Ascending aorta (tissue), 2 donors: ENCODE data around the gene F2RL2. TPM values are rescaled to one million over a fixed set of nuclear protein-coding genes. Genes with fewer than 3 reads are reported as not detected.

Experiments
- DNase-seq, 2 donors: peaks; one replicate each; pipeline ENCODE4 v3.0.0-alpha.2; 2019; ENCODE audit warnings: low spot score in 2 of 2
- H3K27ac ChIP-seq, 2 donors: fragments of 200-600 bp; sonication (generic); one replicate each; pipeline ENCODE4 v1.5.1; 2016 to 2017; ENCODE audit warnings: mild to moderate bottlenecking in 1 of 2
- H3K27me3 ChIP-seq: fragments of 200-600 bp; sonication (generic); one replicate; pipeline ENCODE4 v1.5.1; 2017
- H3K36me3 ChIP-seq, 2 donors: fragments of 200-600 bp; sonication (generic); one replicate each; pipeline ENCODE4 v1.5.1; 2016
- H3K4me1 ChIP-seq, 2 donors: fragments of 200-600 bp; sonication (generic); one replicate each; pipeline ENCODE4 v1.5.1; 2016 to 2017; ENCODE audit warnings: mild to moderate bottlenecking in 1 of 2
- H3K4me3 ChIP-seq, 2 donors: fragments of 200-600 bp; sonication (generic); one replicate each; pipeline ENCODE4 v1.5.1; 2016 to 2017; ENCODE audit warnings: mild to moderate bottlenecking in 1 of 2
- H3K9me3 ChIP-seq, 2 donors: fragments of 200-600 bp; sonication (generic); one replicate each; pipeline ENCODE4 v1.5.1; 2016
- CTCF ChIP-seq, 3 experiments: fragments of 200-600 bp in 2 of 3; fragments of 450-650 bp in 1 of 3; sonication (generic) in 2 of 3; IDR thresholded peaks; one replicate each; pipeline ENCODE4 v1.5.1; 2016 to 2019; ENCODE audit warnings: antibody characterized with exemption in 3 of 3, mild to moderate bottlenecking in 1 of 3, moderate library complexity in 1 of 3
- intact Hi-C: fragments of 100-400 bp; cut with DNase I; formaldehyde crosslinking; loops from one replicate; pipeline ENCODE4 v1.15.1; 2023
- total RNA-seq: library from RNA; depleted of rRNA; stranded (reverse); fragments of >200 nt; gene quantifications from one replicate; pipeline ENCODE4 v1.1.0, GENCODE V29; 2016

F2RL2 gene
- total RNA-seq, 1 donor from 2014 or later, result not detected

GRCh38 chr5:76602094-76602726 lies 21.0 kb downstream of the F2RL2 start:
- Histone ChIP-seq H3K27ac (no peak overlapping the region), H3K27me3 (no peaks in the 10 kb centered on the region), H3K4me1 (no peaks in the 10 kb centered on the region), H3K36me3 (no peaks in the 10 kb centered on the region), H3K4me3 (no peak overlapping the region), H3K9me3 (no peaks in the 10 kb centered on the region)
- no peak for TF ChIP-seq CTCF (IDR thresholded peaks at IDR 0.05)
- intact Hi-C loops, result loop anchor here (2.0 kb wide), 1 partner anchor 173 kb away; no protein-coding TSS in a partner anchor
- DNase-seq, result no peak

- no peaks in the 10 kb centered on the region for H3K36me3 ChIP-seq
- no peaks in the 10 kb centered on the region for H3K9me3 ChIP-seq
- no peaks in the 10 kb centered on the region for H3K27me3 ChIP-seq
- TF ChIP-seq CTCF (IDR thresholded peaks at IDR 0.05), result peak; percentile 50 to 62 (median 53)
- H3K4me3 ChIP-seq, result no peak overlapping the region
- no peak for DNase-seq
- H3K27ac ChIP-seq, result no peak overlapping the region
- intact Hi-C loops, result loop anchor here (1.0 kb wide), 1 partner anchor 415 kb away; no protein-coding TSS in a partner anchor
- no peaks in the 10 kb centered on the region for H3K4me1 ChIP-seq
These were observed 21.7 kb downstream of the F2RL2 start for GRCh38 chr5:76601470-76601869.

- Histone ChIP-seq H3K27me3 (no peaks in the 10 kb centered on the region), H3K27ac (no peak overlapping the region), H3K4me3 (no peak overlapping the region), H3K9me3 (no peaks in the 10 kb centered on the region), H3K4me1 (no peaks in the 10 kb centered on the region), H3K36me3 (no peaks in the 10 kb centered on the region)
- no peak for DNase-seq
- intact Hi-C loops, result loop anchor here (1.0 kb wide), 1 partner anchor 416 kb away; no protein-coding TSS in a partner anchor
- TF ChIP-seq CTCF (IDR thresholded peaks at IDR 0.05), result no peak
These were observed 22.5 kb downstream of the F2RL2 start for GRCh38 chr5:76600716-76601115.

- Histone ChIP-seq H3K27me3 (no peaks in the 10 kb centered on the region), H3K27ac (no peak overlapping the region), H3K36me3 (no peaks in the 10 kb centered on the region), H3K4me1 (no peaks in the 10 kb centered on the region), H3K4me3 (no peak overlapping the region), H3K9me3 (no peaks in the 10 kb centered on the region)
- intact Hi-C loops, result no loop called here
- no peak for TF ChIP-seq CTCF (IDR thresholded peaks at IDR 0.05)
- DNase-seq, result no peak
These were observed 24.7 kb downstream of the F2RL2 start for GRCh38 chr5:76598531-76598930.

GRCh38 chr5:76595755-76596481 lies 27.3 kb downstream of the F2RL2 start:
- intact Hi-C loops, result no loop called here
- no peak for DNase-seq
- H3K27ac ChIP-seq, result no peak overlapping the region
- H3K36me3 ChIP-seq, result no peaks in the 10 kb centered on the region
- no peak for TF ChIP-seq CTCF (IDR thresholded peaks at IDR 0.05)
- H3K4me3 ChIP-seq, result no peak overlapping the region
- H3K27me3 ChIP-seq, result no peaks in the 10 kb centered on the region
- H3K9me3 ChIP-seq, result no peaks in the 10 kb centered on the region
- no peaks in the 10 kb centered on the region for H3K4me1 ChIP-seq
